ENCODE data around the gene ZBTB34.

Gene ZBTB34

GRCh38 chr9:126818482-126818881, 42.0 kb upstream of the ZBTB34 start:
- Histone ChIP-seq H3K79me2 (ENCODE audit: control insufficient read depth, low read length) (peaks cover 64% of the 10 kb centered on the region), H3K27me3 (ENCODE audit: control insufficient read depth, low read length) (no peaks in the 10 kb centered on the region), H3F3A (ENCODE audit: control insufficient read depth, insufficient read depth) (peaks cover 7% of the 10 kb centered on the region; the same call in 1 of the 2 replicates), H3K9me3 (ENCODE audit: control insufficient read depth, insufficient read depth, low read length) (peaks cover 22% of the 10 kb centered on the region; the same call in 1 of the 2 replicates), H3K36me3 (ENCODE audit: control insufficient read depth, low read length) (peaks cover 54% of the 10 kb centered on the region), H3K9me2 (replicated peaks; ENCODE audit: control insufficient read depth, low read length) (no peaks in the 10 kb centered on the region), H3K4me3 (ENCODE audit: low read length) (no peak overlapping the region), H3K4me1 (ENCODE audit: control insufficient read depth, low read length) (no peaks in the 10 kb centered on the region), H3K4me2 (ENCODE audit: low read length) (no peak overlapping the region), H3K27ac (ENCODE audit: low read depth, low read length) (no peak overlapping the region), H4K20me1 (ENCODE audit: control insufficient read depth, insufficient read depth, low read depth, low read length) (no peaks in the 10 kb centered on the region)
- TF ChIP-seq EZH2phosphoT487 (IDR thresholded peaks at IDR 0.05; ENCODE audit: borderline replicate concordance, low read length) (no peak), CTCF (IDR thresholded peaks at IDR 0.05; ENCODE audit: low read depth, low read length, poor library complexity, severe bottlenecking) (no peak)

GRCh38 chr9:126819482-126819881, 41.0 kb upstream of the ZBTB34 start:
- Histone ChIP-seq H3K27ac (ENCODE audit: low read depth, low read length) (no peak overlapping the region), H3K79me2 (ENCODE audit: control insufficient read depth, low read length) (peaks cover 59% of the 10 kb centered on the region), H3K27me3 (ENCODE audit: control insufficient read depth, low read length) (no peaks in the 10 kb centered on the region), H3K4me3 (ENCODE audit: low read length) (no peak overlapping the region), H3K9me3 (ENCODE audit: control insufficient read depth, insufficient read depth, low read length) (peaks cover 22% of the 10 kb centered on the region; the same call in 1 of the 2 replicates), H3K4me2 (ENCODE audit: low read length) (no peak overlapping the region), H3K9me2 (replicated peaks; ENCODE audit: control insufficient read depth, low read length) (no peaks in the 10 kb centered on the region), H4K20me1 (ENCODE audit: control insufficient read depth, insufficient read depth, low read depth, low read length) (no peaks in the 10 kb centered on the region), H3K4me1 (ENCODE audit: control insufficient read depth, low read length) (no peaks in the 10 kb centered on the region), H3F3A (ENCODE audit: control insufficient read depth, insufficient read depth) (peaks cover 7% of the 10 kb centered on the region; the same call in 1 of the 2 replicates), H3K36me3 (ENCODE audit: control insufficient read depth, low read length) (peaks cover 48% of the 10 kb centered on the region)
- no peak for TF ChIP-seq EZH2phosphoT487 (IDR thresholded peaks at IDR 0.05; ENCODE audit: borderline replicate concordance, low read length)
- no peak for TF ChIP-seq CTCF (IDR thresholded peaks at IDR 0.05; ENCODE audit: low read depth, low read length, poor library complexity, severe bottlenecking)

- Histone ChIP-seq H3K27me3 (ENCODE audit: control insufficient read depth, low read length) (no peaks in the 10 kb centered on the region), H3K4me1 (ENCODE audit: control insufficient read depth, low read length) (no peaks in the 10 kb centered on the region), H3K4me2 (ENCODE audit: low read length) (no peak overlapping the region), H3K9me2 (replicated peaks; ENCODE audit: control insufficient read depth, low read length) (no peaks in the 10 kb centered on the region), H3K27ac (ENCODE audit: low read depth, low read length) (no peak overlapping the region), H3F3A (ENCODE audit: control insufficient read depth, insufficient read depth) (no peaks in the 10 kb centered on the region), H3K4me3 (ENCODE audit: low read length) (no peak overlapping the region), H4K20me1 (ENCODE audit: control insufficient read depth, insufficient read depth, low read depth, low read length) (no peaks in the 10 kb centered on the region), H3K79me2 (ENCODE audit: control insufficient read depth, low read length) (peaks cover 47% of the 10 kb centered on the region), H3K9me3 (ENCODE audit: control insufficient read depth, insufficient read depth, low read length) (peaks cover 19% of the 10 kb centered on the region; the same call in 1 of the 2 replicates), H3K36me3 (ENCODE audit: control insufficient read depth, low read length) (peaks cover 29% of the 10 kb centered on the region)
- TF ChIP-seq EZH2phosphoT487 (IDR thresholded peaks at IDR 0.05; ENCODE audit: borderline replicate concordance, low read length), result no peak
- TF ChIP-seq CTCF (IDR thresholded peaks at IDR 0.05; ENCODE audit: low read depth, low read length, poor library complexity, severe bottlenecking), result no peak
Measured at GRCh38 chr9:126822278-126822677, 38.2 kb upstream of the ZBTB34 start.

All from DOHH2 (cell line).